DOHH2 (cell line): ENCODE data around the gene ITGAL.

Experiments used
- H3F3A ChIP-seq: fragments of 200-600 bp; sonication (generic), shearing (Covaris generic); 2 replicates; pipeline ENCODE4 v1.6.0; 2016; ENCODE audit warnings: antibody characterized with exemption, mild to moderate bottlenecking; ENCODE audit not compliant: control insufficient read depth, insufficient read depth
- H3K27ac ChIP-seq: fragments of 200-600 bp; sonication (generic); 2 replicates; pipeline ENCODE4 v1.5.1; 2014; ENCODE audit warnings: low read depth, mild to moderate bottlenecking, low read length, moderate library complexity
- H3K27me3 ChIP-seq: fragments of 200-600 bp; sonication (generic); 2 replicates; pipeline ENCODE4 v1.6.1; 2014; ENCODE audit warnings: mild to moderate bottlenecking, low read length, mixed read lengths; ENCODE audit not compliant: control insufficient read depth
- H3K36me3 ChIP-seq: fragments of 200-600 bp; sonication (generic); 2 replicates; pipeline ENCODE4 v1.6.1; 2014; ENCODE audit warnings: mild to moderate bottlenecking, low read length, moderate library complexity, mixed read lengths; ENCODE audit not compliant: control insufficient read depth
- H3K4me1 ChIP-seq: fragments of 200-600 bp; sonication (generic); 2 replicates; pipeline ENCODE4 v1.6.1; 2014; ENCODE audit warnings: mild to moderate bottlenecking, low read length, mixed read lengths; ENCODE audit not compliant: control insufficient read depth
- H3K4me2 ChIP-seq: fragments of 200-600 bp; sonication (generic); 2 replicates; pipeline ENCODE4 v1.6.0; 2014; ENCODE audit warnings: mild to moderate bottlenecking, low read length, moderate library complexity
- H3K4me3 ChIP-seq: fragments of 200-600 bp; sonication (generic); 2 replicates; pipeline ENCODE4 v1.5.1; 2014; ENCODE audit warnings: mild to moderate bottlenecking, low read length, mixed read lengths
- H3K79me2 ChIP-seq: fragments of 200-600 bp; sonication (generic); 2 replicates; pipeline ENCODE4 v1.6.1; 2014; ENCODE audit warnings: mild to moderate bottlenecking, low read length, mixed read lengths; ENCODE audit not compliant: control insufficient read depth
- H3K9me2 ChIP-seq: fragments of 200-600 bp; sonication (generic); replicated peaks from 2 replicates; pipeline ENCODE4 v1.6.1; 2014; ENCODE audit warnings: mild to moderate bottlenecking, low read length, mixed read lengths; ENCODE audit not compliant: control insufficient read depth
- H3K9me3 ChIP-seq: fragments of 200-600 bp; sonication (generic); 2 replicates; pipeline ENCODE4 v1.6.1; 2014; ENCODE audit warnings: antibody characterized with exemption, low read length, mixed read lengths; ENCODE audit not compliant: control insufficient read depth, insufficient read depth
- H4K20me1 ChIP-seq: fragments of 200-600 bp; sonication (generic); 2 replicates; pipeline ENCODE4 v1.6.0; 2014; ENCODE audit warnings: low read depth, mild to moderate bottlenecking, antibody characterized with exemption, low read length, moderate library complexity; ENCODE audit not compliant: control insufficient read depth, insufficient read depth
- EZH2phosphoT487 ChIP-seq: fragments of 200-600 bp; sonication (generic); IDR thresholded peaks from 2 replicates; pipeline ENCODE4 v1.6.1; 2017; ENCODE audit warnings: borderline replicate concordance, mild to moderate bottlenecking, antibody characterized with exemption, low read length, moderate library complexity, mixed read lengths
- TF ChIP-seq, protein P1 (sequence below): fragments of 200-600 bp; sonication (generic); IDR thresholded peaks from one replicate; pipeline ENCODE4 v1.5.1; 2014; ENCODE audit warnings: antibody characterized with exemption, mild to moderate bottlenecking, low read depth, low read length; ENCODE audit not compliant: poor library complexity, severe bottlenecking

Gene ITGAL

DNA sequence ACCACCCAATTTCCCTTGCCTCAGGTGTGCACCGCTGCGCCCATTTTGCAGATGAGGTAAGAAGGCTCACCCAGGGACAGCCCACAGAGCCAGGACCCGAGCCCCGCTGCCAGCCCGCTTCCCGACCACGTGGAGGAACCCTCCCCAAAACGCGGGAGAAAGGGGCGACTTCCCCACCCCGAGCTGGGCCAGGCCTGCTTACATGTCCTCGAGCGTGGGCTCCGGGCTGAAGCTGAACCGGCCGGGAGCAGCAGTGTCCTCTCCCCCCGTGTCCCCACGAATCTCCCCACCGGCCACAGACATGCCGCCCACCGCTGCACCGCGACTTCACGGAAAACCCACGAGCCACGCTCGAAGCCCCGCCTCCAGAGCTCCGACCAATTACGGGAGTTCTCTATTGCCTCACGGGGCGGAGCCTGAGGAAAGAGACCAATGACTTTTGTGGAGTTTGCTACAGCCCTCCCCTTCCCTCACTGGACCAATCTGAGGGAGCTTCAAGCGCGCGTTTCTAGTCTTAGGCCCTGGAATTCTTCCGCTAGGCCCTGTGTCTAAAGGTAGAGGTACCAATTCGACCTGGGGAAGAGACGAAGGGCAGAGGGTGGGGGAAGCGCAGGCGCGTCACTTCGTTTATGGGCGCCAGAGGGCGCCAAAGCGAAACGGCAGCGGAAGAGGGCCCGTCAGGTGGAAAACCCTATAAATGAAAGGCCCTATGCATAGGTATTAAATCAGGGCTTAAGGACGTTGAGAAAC, 42.7 kb upstream of the ITGAL start, which contains the start of gene DCTPP1:
DCTPP1 (minus strand) TSS at position 353 of the 750 bp plus-strand sequence; CDS start at position 303, 50 bp downstream.
- H3F3A ChIP-seq, result no peaks in the 10 kb centered on the region
- H3K27me3 ChIP-seq, result no peaks in the 10 kb centered on the region
- H3K79me2 ChIP-seq, result peaks cover 56% of the 10 kb centered on the region
- H3K27ac ChIP-seq, result peak within 1 kb of the TSS; percentile 64
- H3K4me1 ChIP-seq, result peaks cover 26% of the 10 kb centered on the region
- peaks cover 15% of the 10 kb centered on the region; the same call in 1 of the 2 replicates for H4K20me1 ChIP-seq
- H3K4me3 ChIP-seq, result peak within 1 kb of the TSS; percentile 99
- no peak for TF ChIP-seq EZH2phosphoT487
- TF ChIP-seq, protein P1, sequence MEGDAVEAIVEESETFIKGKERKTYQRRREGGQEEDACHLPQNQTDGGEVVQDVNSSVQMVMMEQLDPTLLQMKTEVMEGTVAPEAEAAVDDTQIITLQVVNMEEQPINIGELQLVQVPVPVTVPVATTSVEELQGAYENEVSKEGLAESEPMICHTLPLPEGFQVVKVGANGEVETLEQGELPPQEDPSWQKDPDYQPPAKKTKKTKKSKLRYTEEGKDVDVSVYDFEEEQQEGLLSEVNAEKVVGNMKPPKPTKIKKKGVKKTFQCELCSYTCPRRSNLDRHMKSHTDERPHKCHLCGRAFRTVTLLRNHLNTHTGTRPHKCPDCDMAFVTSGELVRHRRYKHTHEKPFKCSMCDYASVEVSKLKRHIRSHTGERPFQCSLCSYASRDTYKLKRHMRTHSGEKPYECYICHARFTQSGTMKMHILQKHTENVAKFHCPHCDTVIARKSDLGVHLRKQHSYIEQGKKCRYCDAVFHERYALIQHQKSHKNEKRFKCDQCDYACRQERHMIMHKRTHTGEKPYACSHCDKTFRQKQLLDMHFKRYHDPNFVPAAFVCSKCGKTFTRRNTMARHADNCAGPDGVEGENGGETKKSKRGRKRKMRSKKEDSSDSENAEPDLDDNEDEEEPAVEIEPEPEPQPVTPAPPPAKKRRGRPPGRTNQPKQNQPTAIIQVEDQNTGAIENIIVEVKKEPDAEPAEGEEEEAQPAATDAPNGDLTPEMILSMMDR, result peak; percentile 91
- H3K36me3 ChIP-seq, result peaks cover 42% of the 10 kb centered on the region
- peak within 1 kb of the TSS; percentile 75 for H3K4me2 ChIP-seq
- no peaks in the 10 kb centered on the region for H3K9me3 ChIP-seq
- H3K9me2 ChIP-seq, result no peaks in the 10 kb centered on the region

DNA sequence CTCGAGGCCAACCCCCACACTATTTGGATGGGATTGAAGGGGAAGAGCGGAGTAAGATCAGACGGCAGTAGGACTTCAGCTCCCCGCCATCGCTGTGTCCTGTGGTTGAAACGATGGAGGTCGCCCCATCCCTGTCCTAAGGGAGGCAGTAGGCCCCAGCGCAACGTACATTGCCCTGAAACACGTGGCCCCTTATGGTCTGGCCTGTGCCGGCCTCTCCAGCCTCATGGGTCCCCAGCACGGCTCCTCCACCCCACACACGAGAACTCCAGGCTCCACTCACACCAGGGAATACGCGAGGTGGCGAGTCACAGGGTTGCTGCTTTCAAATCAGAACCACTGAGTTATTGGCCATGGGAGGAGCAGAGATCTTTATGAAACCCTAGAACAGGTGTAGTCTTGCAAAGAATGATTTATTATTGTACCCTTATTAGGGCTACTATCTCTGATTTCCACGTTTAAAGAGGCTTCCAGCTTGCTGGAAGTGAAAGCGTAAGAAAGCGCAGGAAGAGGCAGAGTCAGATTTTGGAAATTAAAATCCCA, 42.0 kb upstream of the ITGAL start:
- TF ChIP-seq EZH2phosphoT487, result no peak
- TF ChIP-seq, protein P1, result peak; percentile 4
- peaks cover 13% of the 10 kb centered on the region; the same call in 1 of the 2 replicates for H4K20me1 ChIP-seq
- H3K27me3 ChIP-seq, result no peaks in the 10 kb centered on the region
- H3K27ac ChIP-seq, result peak overlapping the region; percentile 37
- H3K4me3 ChIP-seq, result peak overlapping the region; percentile 43
- H3K4me1 ChIP-seq, result peaks cover 26% of the 10 kb centered on the region
- peak overlapping the region; percentile 53 for H3K4me2 ChIP-seq
- no peaks in the 10 kb centered on the region for H3K9me3 ChIP-seq
- peaks cover 37% of the 10 kb centered on the region for H3K36me3 ChIP-seq
- peaks cover 49% of the 10 kb centered on the region for H3K79me2 ChIP-seq
- H3F3A ChIP-seq, result no peaks in the 10 kb centered on the region
- H3K9me2 ChIP-seq, result no peaks in the 10 kb centered on the region

DNA sequence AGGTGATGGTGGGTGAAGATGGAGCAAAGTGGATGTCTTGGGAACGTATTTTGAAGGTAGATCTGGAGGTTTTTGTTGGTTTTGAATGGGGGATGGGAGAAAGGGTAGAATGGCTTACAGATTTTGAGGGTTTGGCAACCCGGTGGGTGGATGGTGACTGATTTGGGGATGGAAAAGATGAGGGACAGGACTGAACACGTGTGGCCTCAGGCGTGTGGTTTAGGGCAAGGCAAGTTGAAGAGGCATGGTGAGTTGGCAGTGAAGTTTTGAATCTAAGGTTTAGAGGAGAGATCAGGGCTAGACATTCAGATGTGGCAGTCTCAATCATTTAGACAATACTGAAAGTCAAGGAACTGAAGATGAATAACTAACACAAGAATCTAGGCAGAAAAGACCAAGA, 37.7 kb upstream of the ITGAL start:
- Histone ChIP-seq H3K27me3 (no peaks in the 10 kb centered on the region), H3K36me3 (no peaks in the 10 kb centered on the region; the same call in 1 of the 2 replicates), H3K4me3 (no peak overlapping the region), H3K27ac (no peak overlapping the region), H3K4me1 (peaks cover 22% of the 10 kb centered on the region), H4K20me1 (no peaks in the 10 kb centered on the region), H3K79me2 (peaks cover 7% of the 10 kb centered on the region), H3K4me2 (no peak overlapping the region), H3K9me2 (no peaks in the 10 kb centered on the region), H3F3A (0 out of 2 replicates have a peak, but pooled peaks cover 2% of the 10 kb centered on the region), H3K9me3 (no peaks in the 10 kb centered on the region)
- no peak for TF ChIP-seq EZH2phosphoT487
- TF ChIP-seq, protein P1, result no peak
